Muscle layer of duodenum (tissue), 2 donors: ENCODE measurements around the gene NCKAP1.
"Not testable (repeated sequence)": the region's sequence is repeated elsewhere in the genome, so short reads cannot be mapped to it uniquely, and the experiment has no call there.

Source experiments
- H3K27ac ChIP-seq: one replicate; pipeline ENCODE4 v1.7.0; 2013; ENCODE audit warnings: mild to moderate bottlenecking, low read length
- H3K27me3 ChIP-seq: one replicate; pipeline ENCODE4 v1.7.0; 2013; ENCODE audit warnings: low read depth, mild to moderate bottlenecking, control low read depth, low read length
- H3K36me3 ChIP-seq, 2 donors: one replicate each; pipeline ENCODE4 v1.7.0; 2013; ENCODE audit warnings: low read length in 2 of 2, control low read depth in 1 of 2, mild to moderate bottlenecking in 1 of 2; ENCODE audit not compliant: insufficient read depth in 2 of 2, control insufficient read depth in 1 of 2
- H3K4me1 ChIP-seq, 2 donors: one replicate each; pipeline ENCODE4 v1.7.0; 2013; ENCODE audit warnings: low read length in 2 of 2, mild to moderate bottlenecking in 2 of 2, control low read depth in 1 of 2, moderate library complexity in 1 of 2; ENCODE audit not compliant: insufficient read depth in 2 of 2, control insufficient read depth in 1 of 2
- H3K4me3 ChIP-seq, 2 donors: one replicate each; pipeline ENCODE4 v1.7.0; 2013; ENCODE audit warnings: low read length in 2 of 2, low read depth in 1 of 2, mild to moderate bottlenecking in 1 of 2
- H3K9me3 ChIP-seq, 2 donors: one replicate each; pipeline ENCODE4 v1.7.0; 2013; ENCODE audit warnings: low read length in 2 of 2, control low read depth in 1 of 2, mild to moderate bottlenecking in 1 of 2; ENCODE audit not compliant: control insufficient read depth in 1 of 2
- donor health status: healthy.

NCKAP1 gene

GRCh38 chr2:182999348-183000028 lies 38.8 kb downstream of the NCKAP1 start:
- Histone ChIP-seq H3K4me3 (no peak overlapping the region), H3K27ac (no peak overlapping the region), H3K9me3 (no peaks in the 10 kb centered on the region), H3K4me1 (peaks cover 0 to 4% of the 10 kb centered on the region in 2 donors), H3K27me3 (no peaks in the 10 kb centered on the region), H3K36me3 (peaks cover 23 to 25% of the 10 kb centered on the region in 2 donors)

GRCh38 chr2:182994228-182994912 lies 43.9 kb downstream of the NCKAP1 start:
- Histone ChIP-seq H3K36me3 (peaks cover 14 to 27% of the 10 kb centered on the region in 2 donors), H3K4me1 (no peaks in the 10 kb centered on the region), H3K27me3 (no peaks in the 10 kb centered on the region), H3K27ac (no peak overlapping the region), H3K9me3 (no peaks in the 10 kb centered on the region), H3K4me3 (no peak overlapping the region)

GRCh38 chr2:182982941-182983340 lies 55.3 kb downstream of the NCKAP1 start:
- no peaks in the 10 kb centered on the region for H3K27me3 ChIP-seq
- H3K27ac ChIP-seq, result no peak overlapping the region
- peaks cover 11 to 20% of the 10 kb centered on the region in 2 donors for H3K36me3 ChIP-seq
- H3K4me1 ChIP-seq, result no peaks in the 10 kb centered on the region
- H3K4me3 ChIP-seq, result no peak overlapping the region
- H3K9me3 ChIP-seq, result no peaks in the 10 kb centered on the region

GRCh38 chr2:182981475-182981874 lies 56.8 kb downstream of the NCKAP1 start:
- peaks cover 7 to 28% of the 10 kb centered on the region in 2 donors for H3K36me3 ChIP-seq
- H3K27ac ChIP-seq, H3K4me3 ChIP-seq, H3K27me3 ChIP-seq, H3K9me3 ChIP-seq, H3K4me1 ChIP-seq: not testable (repeated sequence)

- no peaks in the 10 kb centered on the region for H3K4me1 ChIP-seq
- no peak overlapping the region for H3K27ac ChIP-seq
- H3K27me3 ChIP-seq, result no peaks in the 10 kb centered on the region
- H3K9me3 ChIP-seq, result no peaks in the 10 kb centered on the region
- no peak overlapping the region for H3K4me3 ChIP-seq
- H3K36me3 ChIP-seq, result peaks cover 4 to 24% of the 10 kb centered on the region in 2 donors
Observed at GRCh38 chr2:182980652-182981051, 57.6 kb downstream of the NCKAP1 start.

GRCh38 chr2:182980115-182980514 lies 58.1 kb downstream of the NCKAP1 start:
- H3K36me3 ChIP-seq, result peaks cover 4 to 24% of the 10 kb centered on the region in 2 donors
- no peak overlapping the region for H3K4me3 ChIP-seq
- H3K4me1 ChIP-seq, result no peaks in the 10 kb centered on the region
- no peaks in the 10 kb centered on the region for H3K27me3 ChIP-seq
- no peak overlapping the region for H3K27ac ChIP-seq
- no peaks in the 10 kb centered on the region for H3K9me3 ChIP-seq

- Histone ChIP-seq H3K36me3 (peaks cover 4 to 14% of the 10 kb centered on the region in 2 donors), H3K4me1 (peaks cover 3 to 10% of the 10 kb centered on the region in 2 donors), H3K27me3 (no peaks in the 10 kb centered on the region), H3K9me3 (no peaks in the 10 kb centered on the region), H3K27ac (no peak overlapping the region), H3K4me3 (no peak overlapping the region)
Observed at GRCh38 chr2:182977463-182977862, 60.8 kb downstream of the NCKAP1 start.

- H3K9me3 ChIP-seq, result no peaks in the 10 kb centered on the region
- peaks cover 2 to 16% of the 10 kb centered on the region in 2 donors for H3K36me3 ChIP-seq
- H3K4me3 ChIP-seq, result no peak overlapping the region
- H3K27ac ChIP-seq, result no peak overlapping the region
- H3K4me1 ChIP-seq, result peaks cover 3 to 10% of the 10 kb centered on the region in 2 donors
- H3K27me3 ChIP-seq, result no peaks in the 10 kb centered on the region
Observed at GRCh38 chr2:182973441-182974352, 64.6 kb downstream of the NCKAP1 start.

GRCh38 chr2:182972548-182972942 lies 65.7 kb downstream of the NCKAP1 start:
- H3K27ac ChIP-seq, result no peak overlapping the region
- H3K4me3 ChIP-seq, result no peak overlapping the region
- H3K27me3 ChIP-seq, result no peaks in the 10 kb centered on the region
- H3K4me1 ChIP-seq, result peaks cover 3 to 10% of the 10 kb centered on the region in 2 donors
- peaks cover 14 to 21% of the 10 kb centered on the region in 2 donors for H3K36me3 ChIP-seq
- no peaks in the 10 kb centered on the region for H3K9me3 ChIP-seq

- Histone ChIP-seq H3K9me3 (no peaks in the 10 kb centered on the region), H3K36me3 (peaks cover 14 to 15% of the 10 kb centered on the region in 2 donors), H3K4me1 (peaks cover 3 to 10% of the 10 kb centered on the region in 2 donors), H3K27me3 (no peaks in the 10 kb centered on the region), H3K4me3 (no peak overlapping the region), H3K27ac (no peak overlapping the region)
Observed at GRCh38 chr2:182971820-182972547, 66.3 kb downstream of the NCKAP1 start.
